ENCODE data around the gene MUC12. TPM values are rescaled to one million over a fixed set of nuclear protein-coding genes. Genes with fewer than 3 reads are reported as not detected.

The MUC12 gene
- total and polyA plus RNA-seq, 2 of the 8 experiments (the other 6 are each of a cell fraction or from before 2014, with no cell fraction given): 7.7 to 16.2 TPM

DNA sequence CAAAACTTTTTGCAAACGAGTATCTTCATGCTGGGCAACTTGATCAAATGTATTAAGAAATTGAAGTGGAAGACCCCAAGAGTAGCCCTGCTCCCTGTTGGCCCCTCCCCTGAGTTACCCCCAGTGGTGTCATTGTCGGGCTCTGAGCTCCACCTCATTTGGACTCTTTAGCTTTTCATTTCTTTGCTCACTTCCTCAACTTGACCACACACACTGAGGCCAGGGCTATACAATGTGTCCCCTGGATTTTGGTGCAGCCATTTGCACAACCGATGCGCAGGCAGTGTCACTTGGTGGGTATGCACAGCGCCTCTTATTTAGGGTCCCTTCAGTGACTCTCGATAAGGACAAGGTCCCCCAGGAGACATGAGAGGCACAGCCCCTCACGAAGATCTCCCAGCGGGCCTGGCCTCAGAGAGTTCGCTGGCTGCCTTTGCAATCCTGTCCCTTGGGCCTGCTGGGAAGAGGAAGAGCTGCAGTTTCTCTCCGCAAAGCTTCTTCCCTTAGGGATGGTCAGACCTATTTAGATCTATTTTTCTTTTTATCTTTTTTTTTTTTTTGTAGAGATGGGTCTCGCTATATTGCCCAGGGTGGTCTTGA lies 22.5 kb upstream of the MUC12 start:
- Histone ChIP-seq H2BK120ac (replicated peaks; ENCODE audit: low read depth, low read length) (no peak overlapping the region), H4K5ac (ENCODE audit: insufficient read length, low read depth, low read length) (no peak overlapping the region), H2BK20ac (ENCODE audit: low read length) (peak overlapping the region; percentile 55), H3K56ac (replicated peaks; ENCODE audit: insufficient read length, low read depth, low read length) (no peak overlapping the region), H3K4me1 (replicated peaks in 1 of 4; ENCODE audit: control insufficient read depth in 3 of 4, insufficient read depth in 4 of 4, low read length in 3 of 4) (peaks cover 12 to 32% (median 26%) of the 10 kb centered on the region in 4 experiments), H3K4ac (replicated peaks; ENCODE audit: insufficient read length, low read depth, low read length) (no peak overlapping the region), H3K9me3 (ENCODE audit: insufficient read depth in 2 of 2, low read depth in 1 of 2, low read length in 1 of 2) (peaks cover 2 to 4% of the 10 kb centered on the region in 2 experiments; a peak in 2 of 4 replicates), H3K23me2 (ENCODE audit: low read depth, low read length) (peaks cover 2% of the 10 kb centered on the region; the same call in 1 of the 2 replicates), H3K14ac (ENCODE audit: insufficient read length) (no peak overlapping the region), H3K27ac (ENCODE audit: low read depth, low read length) (no peak overlapping the region), H3K79me1 (ENCODE audit: low read depth, low read length) (no peaks in the 10 kb centered on the region; the same call in 1 of the 2 replicates), H3K18ac (ENCODE audit: extremely low read depth, low read length) (peak overlapping the region; percentile 81; the same call in 1 of the 2 replicates), H3K36me3 (ENCODE audit: control insufficient read depth in 2 of 4, insufficient read depth in 4 of 4, low read length in 3 of 4) (no peaks in the 10 kb centered on the region), H2BK5ac (ENCODE audit: low read depth, low read length) (peak overlapping the region; percentile 79; the same call in 1 of the 2 replicates), H3K9ac (replicated peaks in 1 of 4; ENCODE audit: extremely low read depth in 1 of 4, low read depth in 3 of 4, low read length in 3 of 4) (no peak overlapping the region), H2BK12ac (ENCODE audit: low read depth, low read length) (peak overlapping the region; percentile 94; the same call in 1 of the 2 replicates), H4K20me1 (replicated peaks in 1 of 2; ENCODE audit: control insufficient read depth in 1 of 2, insufficient read depth in 2 of 2, low read length in 2 of 2) (no peaks in the 10 kb centered on the region), H3K4me2 (ENCODE audit: insufficient read depth in 1 of 2, low read depth in 2 of 2, low read length in 2 of 2) (no peak overlapping the region), H2AFZ (ENCODE audit: low read length) (no peak overlapping the region), H2BK15ac (ENCODE audit: low read length) (0 out of 2 replicates have a peak overlapping the region, but pooled peaks have one; percentile 65), H3K4me3 (ENCODE audit: extremely low read depth in 1 of 4, insufficient read depth in 2 of 4, low read depth in 3 of 4, low read length in 4 of 4) (no peak overlapping the region), H3K27me3 (replicated peaks in 1 of 4; ENCODE audit: control insufficient read depth in 3 of 4, extremely low read depth in 1 of 4, insufficient read depth in 3 of 4, low read length in 3 of 4) (no peaks in the 10 kb centered on the region; a peak in 3 of 7 replicates), H2AK5ac (ENCODE audit: low read depth, low read length) (no peak overlapping the region), H3K79me2 (ENCODE audit: control insufficient read depth in 1 of 2, insufficient read depth in 2 of 2, low read length in 2 of 2) (no peaks in the 10 kb centered on the region), H4K91ac (replicated peaks; ENCODE audit: insufficient read length, low read length) (no peak overlapping the region), H3K23ac (ENCODE audit: insufficient read length) (no peak overlapping the region), H4K8ac (ENCODE audit: extremely low read depth, insufficient read depth, low read length) (no peak overlapping the region)
- whole genome bisulfite sequencing, 2 experiments (ENCODE audit: extremely low coverage in 1 of 2, insufficient coverage in 1 of 2, insufficient read length in 1 of 2, insufficient replicate concordance in 2 of 2, low coverage in 1 of 2, low lambda C conversion rate in 2 of 2, missing lambda C conversion rate in 1 of 2): 77% methylated on average over 11 of the region's 11 CpGs; no CpG with 5 or more reads in 1 of the 2 experiments
- POLR2A ChIA-PET (ENCODE audit: partially characterized antibody): interaction anchor here (1.1 to 1.6 kb wide), 2 partner anchors 12 to 15 kb away, joined by 4 to 5 read pairs; no protein-coding TSS in a partner anchor
- CTCF ChIA-PET (ENCODE audit: partially characterized antibody): interaction anchor here (0.6 to 1.2 kb wide), 3 partner anchors 12 to 316 kb away, joined by 3 to 4 read pairs (median 4); no protein-coding TSS in a partner anchor
- no peak for DNase-seq (ENCODE audit: low read depth in 1 of 2, low spot score in 2 of 2)
- FAIRE-seq: no peak
- TF ChIP-seq EGR1 (IDR thresholded peaks at IDR 0.05; ENCODE audit: borderline replicate concordance, low read depth, low read length) (no peak), EZH2 (IDR thresholded peaks at IDR 0.05; ENCODE audit: low read depth, low read length, severe bottlenecking) (no peak), CEBPB (IDR thresholded peaks at IDR 0.05; ENCODE audit: low read depth, low read length) (no peak), SP2 (IDR thresholded peaks at IDR 0.05; ENCODE audit: low read length) (no peak), RXRA (IDR thresholded peaks at IDR 0.05; ENCODE audit: insufficient read depth, low read depth, low read length) (no peak), TCF12 (IDR thresholded peaks at IDR 0.05; ENCODE audit: low read depth, low read length) (no peak), ASH2L (IDR thresholded peaks at IDR 0.05; ENCODE audit: low read length) (no peak), BCL11A (IDR thresholded peaks at IDR 0.05; ENCODE audit: low read depth in 2 of 2, low read length in 2 of 2) (no peak), TBP (IDR thresholded peaks at IDR 0.05; ENCODE audit: low read depth, low read length) (no peak), FOSL1 (IDR thresholded peaks at IDR 0.05; ENCODE audit: insufficient read depth, low read depth, low read length) (no peak)
- TF ChIP-seq, protein P1, sequence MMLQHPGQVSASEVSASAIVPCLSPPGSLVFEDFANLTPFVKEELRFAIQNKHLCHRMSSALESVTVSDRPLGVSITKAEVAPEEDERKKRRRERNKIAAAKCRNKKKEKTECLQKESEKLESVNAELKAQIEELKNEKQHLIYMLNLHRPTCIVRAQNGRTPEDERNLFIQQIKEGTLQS (IDR thresholded peaks at IDR 0.05; ENCODE audit: insufficient read depth, low read depth, low read length): no peak
